ENCODE results near the gene SP9. TPM values are rescaled to one million over a fixed set of nuclear protein-coding genes. Genes with fewer than 3 reads are reported as not detected.

The SP9 gene
- total and polyA plus RNA-seq, 9 donors, result not detected

DNA sequence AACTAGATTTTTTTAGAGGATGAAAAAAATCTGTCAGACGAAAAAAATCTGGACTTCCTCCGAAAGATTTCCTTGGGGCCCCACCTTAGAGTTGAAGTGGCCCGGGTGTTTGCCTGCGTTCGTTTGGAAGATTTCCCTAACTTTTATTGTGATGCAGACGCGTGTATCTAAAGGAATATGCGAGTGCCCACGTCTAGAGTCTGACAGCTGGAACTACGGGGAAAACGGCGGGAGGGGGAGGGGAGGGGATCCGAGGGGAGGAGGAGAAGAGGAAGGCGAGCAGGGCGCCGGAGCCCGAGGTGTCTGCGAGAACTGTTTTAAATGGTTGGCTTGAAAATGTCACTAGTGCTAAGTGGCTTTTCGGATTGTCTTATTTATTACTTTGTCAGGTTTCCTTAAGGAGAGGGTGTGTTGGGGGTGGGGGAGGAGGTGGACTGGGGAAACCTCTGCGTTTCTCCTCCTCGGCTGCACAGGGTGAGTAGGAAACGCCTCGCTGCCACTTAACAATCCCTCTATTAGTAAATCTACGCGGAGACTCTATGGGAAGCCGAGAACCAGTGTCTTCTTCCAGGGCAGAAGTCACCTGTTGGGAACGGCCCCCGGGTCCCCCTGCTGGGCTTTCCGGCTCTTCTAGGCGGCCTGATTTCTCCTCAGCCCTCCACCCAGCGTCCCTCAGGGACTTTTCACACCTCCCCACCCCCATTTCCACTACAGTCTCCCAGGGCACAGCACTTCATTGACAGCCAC, 2.4 kb upstream of the SP9 start:
- TF ChIP-seq POLR2A (IDR thresholded peaks at IDR 0.05) (no peak), EP300 (IDR thresholded peaks at IDR 0.05) (no peak)
- TF ChIP-seq, protein P1, sequence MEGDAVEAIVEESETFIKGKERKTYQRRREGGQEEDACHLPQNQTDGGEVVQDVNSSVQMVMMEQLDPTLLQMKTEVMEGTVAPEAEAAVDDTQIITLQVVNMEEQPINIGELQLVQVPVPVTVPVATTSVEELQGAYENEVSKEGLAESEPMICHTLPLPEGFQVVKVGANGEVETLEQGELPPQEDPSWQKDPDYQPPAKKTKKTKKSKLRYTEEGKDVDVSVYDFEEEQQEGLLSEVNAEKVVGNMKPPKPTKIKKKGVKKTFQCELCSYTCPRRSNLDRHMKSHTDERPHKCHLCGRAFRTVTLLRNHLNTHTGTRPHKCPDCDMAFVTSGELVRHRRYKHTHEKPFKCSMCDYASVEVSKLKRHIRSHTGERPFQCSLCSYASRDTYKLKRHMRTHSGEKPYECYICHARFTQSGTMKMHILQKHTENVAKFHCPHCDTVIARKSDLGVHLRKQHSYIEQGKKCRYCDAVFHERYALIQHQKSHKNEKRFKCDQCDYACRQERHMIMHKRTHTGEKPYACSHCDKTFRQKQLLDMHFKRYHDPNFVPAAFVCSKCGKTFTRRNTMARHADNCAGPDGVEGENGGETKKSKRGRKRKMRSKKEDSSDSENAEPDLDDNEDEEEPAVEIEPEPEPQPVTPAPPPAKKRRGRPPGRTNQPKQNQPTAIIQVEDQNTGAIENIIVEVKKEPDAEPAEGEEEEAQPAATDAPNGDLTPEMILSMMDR (IDR thresholded peaks at IDR 0.05), result no peak
- Histone ChIP-seq H3K27me3 (peaks cover 8% of the 10 kb centered on the region), H3K27ac (no peak overlapping the region), H3K4me1 (ENCODE audit: insufficient read depth) (peaks cover 11% of the 10 kb centered on the region), H3K9me3 (no peaks in the 10 kb centered on the region), H3K4me3 (no peak overlapping the region), H3K36me3 (no peaks in the 10 kb centered on the region)
- 9 to 11% (median 11%) methylated on average over 31 of the region's 31 CpGs for WGBS, 3 donors
- DNase-seq, result no peak
- intact Hi-C loops (cut with DNase I), result loop anchor here in 1 of 4 donors (10.0 kb wide), 1 partner anchor 1772 kb away; the partner anchor contains the start of gene HOXD11

DNA sequence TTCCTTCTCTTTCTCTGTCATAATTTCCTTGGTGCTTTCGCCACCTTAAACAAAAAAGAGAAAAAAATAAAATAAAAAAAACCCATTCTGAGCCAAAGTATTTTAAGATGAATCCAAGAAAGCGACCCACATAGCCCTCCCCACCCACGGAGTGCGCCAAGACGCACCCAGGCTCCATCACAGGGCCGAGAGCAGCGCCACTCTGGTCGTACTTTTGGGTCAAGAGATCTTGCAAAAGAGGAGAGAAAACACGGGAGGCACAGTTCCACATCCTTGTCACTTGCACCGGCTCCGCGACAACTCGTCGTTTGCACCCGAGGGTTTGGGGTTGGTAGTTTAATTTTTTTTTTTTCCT, 1.8 kb upstream of the SP9 start:
- H3K27ac ChIP-seq, result no peak overlapping the region
- 14 to 22% (median 18%) methylated on average over 15 of the region's 15 CpGs for WGBS, 3 donors
- DNase-seq, result no peak
- intact Hi-C loops (cut with DNase I), result loop anchor here in 1 of 4 donors (10.0 kb wide), 1 partner anchor 1772 kb away; the partner anchor contains the start of gene HOXD11
- TF ChIP-seq, protein P1 (IDR thresholded peaks at IDR 0.05), result no peak
- no peak for TF ChIP-seq POLR2A (IDR thresholded peaks at IDR 0.05)
- TF ChIP-seq EP300 (IDR thresholded peaks at IDR 0.05), result no peak
- peaks cover 8% of the 10 kb centered on the region for H3K27me3 ChIP-seq
- H3K4me1 ChIP-seq (ENCODE audit: insufficient read depth), result peaks cover 11% of the 10 kb centered on the region
- no peaks in the 10 kb centered on the region for H3K9me3 ChIP-seq
- no peaks in the 10 kb centered on the region for H3K36me3 ChIP-seq
- no peak overlapping the region for H3K4me3 ChIP-seq

DNA sequence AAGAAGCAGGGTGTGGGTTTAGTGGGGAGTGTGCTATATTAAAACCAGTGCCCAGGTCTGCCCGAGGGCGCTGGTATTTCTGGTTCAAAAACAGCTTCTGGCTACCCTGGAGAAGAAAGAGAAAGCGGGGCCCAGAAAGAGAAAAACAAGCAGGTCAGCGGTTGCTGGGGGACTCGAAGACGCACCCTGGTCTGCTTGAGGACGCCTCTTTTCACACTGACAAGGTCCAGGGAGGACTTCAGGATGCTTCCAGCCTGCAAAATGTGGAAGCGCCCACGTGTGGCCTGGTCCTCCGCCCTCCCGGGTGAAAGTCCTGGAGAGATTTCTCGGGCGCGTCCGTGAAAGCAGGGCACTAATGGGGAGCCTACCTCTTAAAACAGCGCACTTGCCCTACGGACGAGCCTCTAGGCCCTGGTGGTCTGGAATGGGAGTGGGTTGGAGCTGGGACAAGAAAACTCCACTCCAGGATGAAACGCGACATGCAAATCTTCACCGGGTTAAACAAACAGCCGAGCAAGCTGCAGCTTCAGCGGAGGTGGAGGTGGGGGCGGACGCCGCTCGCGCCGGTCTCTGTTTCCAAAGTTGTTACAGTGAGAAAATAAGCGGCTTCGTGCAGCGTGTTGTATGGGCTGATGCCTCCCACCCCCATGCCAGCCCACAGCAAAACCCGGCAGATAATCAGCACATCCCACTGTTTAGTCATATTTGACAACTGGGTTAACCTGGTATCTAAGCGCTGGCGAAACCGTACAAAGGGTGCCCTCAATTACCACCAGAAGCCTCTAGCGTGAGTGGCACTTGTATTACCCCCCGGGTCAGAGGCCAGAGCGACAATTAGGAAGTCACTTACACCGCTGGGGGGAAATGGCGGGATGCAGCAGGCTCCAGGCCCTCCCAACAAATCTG, 1.1 kb upstream of the SP9 start:
- Histone ChIP-seq H3K36me3 (no peaks in the 10 kb centered on the region), H3K9me3 (no peaks in the 10 kb centered on the region), H3K4me3 (no peak overlapping the region), H3K27ac (no peak overlapping the region), H3K4me1 (ENCODE audit: insufficient read depth) (peaks cover 11% of the 10 kb centered on the region), H3K27me3 (peaks cover 8% of the 10 kb centered on the region)
- intact Hi-C loops (cut with DNase I), result loop anchor here in 1 of 4 donors (10.0 kb wide), 1 partner anchor 1771 kb away; the partner anchor contains the start of gene HOXD11
- 9 to 12% (median 11%) methylated on average over 41 of the region's 41 CpGs for WGBS, 3 donors
- DNase-seq, result no peak
- TF ChIP-seq EP300 (IDR thresholded peaks at IDR 0.05), result no peak

DNA sequence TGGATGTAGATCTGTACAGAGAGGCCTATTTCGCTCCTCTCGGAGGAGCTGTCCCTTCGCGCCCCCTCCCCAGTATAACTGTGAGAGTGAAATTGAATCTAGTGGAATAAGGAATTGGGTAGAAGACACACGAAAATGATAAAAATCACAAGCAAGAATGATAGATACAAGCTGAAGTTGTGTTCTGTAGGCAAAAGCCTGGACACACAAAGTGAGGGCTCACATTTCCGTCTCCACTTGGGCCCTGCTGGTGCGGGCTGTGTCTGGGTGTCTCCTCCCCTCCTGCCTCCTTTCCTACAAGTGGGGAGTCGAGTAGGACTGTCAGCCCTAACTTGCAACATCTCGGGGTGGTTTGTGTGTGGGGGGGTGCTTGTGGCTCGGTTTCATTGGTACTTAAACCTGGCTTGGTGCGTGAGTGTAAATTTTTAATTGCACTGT, 457 bp upstream of the SP9 start:
- peaks cover 11% of the 10 kb centered on the region for H3K4me1 ChIP-seq (ENCODE audit: insufficient read depth)
- H3K4me3 ChIP-seq, result no peak overlapping the region
- no peak for DNase-seq
- peaks cover 8% of the 10 kb centered on the region for H3K27me3 ChIP-seq
- H3K27ac ChIP-seq, result no peak overlapping the region
- TF ChIP-seq EP300 (IDR thresholded peaks at IDR 0.05), result no peak
- TF ChIP-seq POLR2A (IDR thresholded peaks at IDR 0.05), result no peak
- TF ChIP-seq, protein P1 (IDR thresholded peaks at IDR 0.05), result no peak
- H3K9me3 ChIP-seq, result no peaks in the 10 kb centered on the region
- intact Hi-C loops (cut with DNase I), result loop anchor here in 1 of 4 donors (10.0 kb wide), 1 partner anchor 1771 kb away; the partner anchor contains the start of gene HOXD11
- no peaks in the 10 kb centered on the region for H3K36me3 ChIP-seq
- 21 to 26% (median 23%) methylated on average over 11 of the region's 11 CpGs for WGBS, 3 donors

All from ovary (tissue), 9 donors.